Spleen (tissue), 3 donors: ENCODE measurements around the gene MTSS2.

Source experiments
- POLR2A ChIP-seq, 3 donors: fragments of 450-650 bp; IDR thresholded peaks; one replicate each; pipeline ENCODE4 v1.5.1; 2017; ENCODE audit warnings: antibody characterized with exemption in 3 of 3, mild to moderate bottlenecking in 1 of 3
- POLR2AphosphoS5 ChIP-seq, 3 donors: sonication (generic); formaldehyde crosslinking; IDR thresholded peaks; one replicate each; pipeline ENCODE4 v1.5.1; 2017; ENCODE audit warnings: antibody characterized with exemption in 3 of 3

GRCh38 chr16:70730944-70731343 lies 45.1 kb upstream of the MTSS2 start:
- TF ChIP-seq POLR2A (IDR thresholded peaks at IDR 0.05) = no peak
- no peak for TF ChIP-seq POLR2AphosphoS5 (IDR thresholded peaks at IDR 0.05)
